GM18505 (cell line): ENCODE data around the gene HYAL3.

Experiments used
- ATAC-seq: cut with Tn5 transposase; IDR thresholded peaks from one replicate; pipeline ENCODE4 v1.9.1; 2021; ENCODE audit not compliant: unreplicated experiment
- POLR2A ChIP-seq: IDR thresholded peaks from 4 replicates; pipeline ENCODE4 v1.6.1; 2011; ENCODE audit warnings: borderline replicate concordance; ENCODE audit not compliant: insufficient read depth, insufficient read length; ENCODE audit errors: extremely low read depth

The HYAL3 gene

GRCh38 chr3:50324351-50325112 lies 25.3 kb upstream of the HYAL3 start:
- no peak for ATAC-seq
- no peak for TF ChIP-seq POLR2A

- no peak for ATAC-seq
- TF ChIP-seq POLR2A: no peak
Measured at GRCh38 chr3:50323614-50324199, 24.5 kb upstream of the HYAL3 start.

- ATAC-seq: no peak
- TF ChIP-seq POLR2A: no peak
Measured at GRCh38 chr3:50323092-50323600, 23.9 kb upstream of the HYAL3 start.

GRCh38 chr3:50322386-50323091 lies 23.3 kb upstream of the HYAL3 start, which contains the start of gene HYAL2:
TSS of gene HYAL2 (minus strand) at chr3:50322745. CDS start at chr3:50320489, 2,256 bp downstream.
- no peak for ATAC-seq
- TF ChIP-seq POLR2A: no peak

- ATAC-seq: no peak
Measured at GRCh38 chr3:50322115-50322385, 22.8 kb upstream of the HYAL3 start.

GRCh38 chr3:50321336-50322114 lies 22.3 kb upstream of the HYAL3 start:
- TF ChIP-seq POLR2A: peak; percentile 73

More at GRCh38 chr3:50322115-50322385, 22.8 kb upstream of the HYAL3 start:
- no peak for TF ChIP-seq POLR2A

GRCh38 chr3:50320853-50321335 lies 21.7 kb upstream of the HYAL3 start:
- TF ChIP-seq POLR2A: no peak
- ATAC-seq: peak; percentile 41

More at GRCh38 chr3:50321336-50322114, 22.3 kb upstream of the HYAL3 start:
- peak; percentile 63 for ATAC-seq

- no peak for ATAC-seq
- TF ChIP-seq POLR2A: no peak
Measured at GRCh38 chr3:50319894-50320625, 20.9 kb upstream of the HYAL3 start.

- no peak for ATAC-seq
- TF ChIP-seq POLR2A: no peak
Measured at GRCh38 chr3:50319181-50319893, 20.1 kb upstream of the HYAL3 start.

- no peak for ATAC-seq
- TF ChIP-seq POLR2A: no peak
Measured at GRCh38 chr3:50318615-50319014, 19.4 kb upstream of the HYAL3 start.

- TF ChIP-seq POLR2A: no peak
- ATAC-seq: no peak
Measured at GRCh38 chr3:50318163-50318562, 19.0 kb upstream of the HYAL3 start.

- no peak for TF ChIP-seq POLR2A
- no peak for ATAC-seq
Measured at GRCh38 chr3:50317300-50317699, 18.1 kb upstream of the HYAL3 start.

GRCh38 chr3:50316657-50317242 lies 17.5 kb upstream of the HYAL3 start:
- TF ChIP-seq POLR2A: no peak
- no peak for ATAC-seq
